ENCODE measurements around the gene SNIP1. TPM values are rescaled to one million over a fixed set of nuclear protein-coding genes. Genes with fewer than 3 reads are reported as not detected.

SNIP1 gene
- total RNA-seq, result 11.0 and 14.8 TPM in 2 replicates

GRCh38 chr1:37553927-37554808 lies at the start of gene SNIP1:
Gene SNIP1, minus strand, starts transcription at chr1:37554293. Its CDS starts 64 bp downstream, at chr1:37554229.

GRCh38 chr1:37595440-37596181 lies 41.5 kb upstream of the SNIP1 start, which contains the start of gene GNL2:
Gene GNL2, minus strand, starts transcription at chr1:37595937. Its CDS starts 115 bp downstream, at chr1:37595822.

GRCh38 chr1:37556712-37557196 lies 2.7 kb upstream of the SNIP1 start, which contains the start of gene DNALI1:
Gene DNALI1, plus strand, starts transcription at chr1:37556940. Its CDS starts 55 bp downstream, at chr1:37556995.

GRCh38 chr1:37514350-37515184 lies 39.5 kb downstream of the SNIP1 start, which contains the start of gene MEAF6:
Gene MEAF6, minus strand, starts transcription at chr1:37514766. Its CDS starts 20 bp downstream, at chr1:37514746.

Small RNA genes lying within 50 kb of the gene (small RNA-seq; reads per million reads assigned to genes)
- gene AL034379.1 (not detected), gene MIR5581 (1.4 reads per million, percentile 58 among the genes with 10 or more reads in this experiment)

Other genes with a start within 250 kb of the SNIP1 start
- gene ZC3H12A, start 79.7 kb downstream of the SNIP1 start, total RNA-seq, result 8.9 and 10.6 TPM in 2 replicates
- 61.8 and 69.2 TPM in 2 replicates for gene MEAF6, start 39.5 kb downstream of the SNIP1 start, total RNA-seq
- gene DNALI1, start 2.6 kb upstream of the SNIP1 start, total RNA-seq, result 8.1 and 10.3 TPM in 2 replicates
- 49.4 and 52.1 TPM in 2 replicates for gene GNL2, start 41.6 kb upstream of the SNIP1 start, total RNA-seq
- 0.11 and 0.13 TPM in 2 replicates for gene RSPO1, start 80.6 kb upstream of the SNIP1 start, total RNA-seq
- 6.5 and 10.4 TPM in 2 replicates for gene CDCA8, start 138.2 kb upstream of the SNIP1 start, total RNA-seq
- not detected in 2 replicates for gene EPHA10, start 210.8 kb upstream of the SNIP1 start, total RNA-seq
- 0.65 and 0.76 TPM in 2 replicates for gene MANEAL, start 239.6 kb upstream of the SNIP1 start, total RNA-seq